Activated CD8-positive, alpha-beta memory T cell treated with anti-CD3 and anti-CD28 coated beads, Interleukin-2, amount 10 ng/mL, durations not matched to agents 7 days and 5 days (primary cell): ENCODE results near the gene NRN1. TPM values are rescaled to one million over a fixed set of nuclear protein-coding genes. Genes with fewer than 3 reads are reported as not detected.
"Not testable (repeated sequence)": the region's sequence is repeated elsewhere in the genome, so short reads cannot be mapped to it uniquely, and the experiment has no call there.

ENCODE experiments used
- ATAC-seq: fragments of 150-1000 bp; cut with Tn5 transposase; one replicate; pipeline ENCODE4 v1.10.0; 2021; ENCODE audit warnings: moderate library complexity
- CTCF ChIA-PET: fragments of 350-600 bp; sonication (Branson Sonifier 250); formaldehyde crosslinking; loops from one replicate; lab custom pipeline; 2021; ENCODE audit warnings: antibody characterized with exemption; lab: Charles Lee
- DNase-seq: peaks from one replicate; pipeline ENCODE4 v3.0.0-alpha.2; 2020
- H3K27ac Mint-ChIP-seq: one replicate; pipeline ENCODE4 v1.8.0; 2021; ENCODE audit warnings: mild to moderate bottlenecking, mixed read lengths
- H3K27me3 Mint-ChIP-seq: one replicate; pipeline ENCODE4 v1.8.0; 2021; ENCODE audit warnings: mixed read lengths
- H3K36me3 Mint-ChIP-seq: one replicate; pipeline ENCODE4 v1.8.0; 2021; ENCODE audit warnings: mild to moderate bottlenecking, mixed read lengths
- H3K4me1 Mint-ChIP-seq: one replicate; pipeline ENCODE4 v1.8.0; 2021; ENCODE audit warnings: mixed read lengths
- H3K4me3 Mint-ChIP-seq: one replicate; pipeline ENCODE4 v1.8.0; 2021; ENCODE audit warnings: mild to moderate bottlenecking, moderate library complexity, mixed read lengths
- H3K9me3 Mint-ChIP-seq: one replicate; pipeline ENCODE4 v1.8.0; 2022; ENCODE audit warnings: low read depth, mixed read lengths
- total RNA-seq, 2 experiments: library from RNA; stranded (reverse); gene quantifications; one replicate each; pipeline ENCODE4 v1.2.3, GENCODE V29; 2021

NRN1 gene
- total RNA-seq: 1 to 10 TPM in 1 of 2 experiments, under 1 TPM in 1; 0.26 to 1.7 TPM

- Mint-ChIP-seq H3K27me3 (peaks cover 82% of the 10 kb centered on the region), H3K27ac (peak within 1 kb of the TSS; percentile 84), H3K36me3 (peaks cover 16% of the 10 kb centered on the region), H3K9me3 (no peaks in the 10 kb centered on the region), H3K4me1 (peaks cover 38% of the 10 kb centered on the region), H3K4me3 (peak within 1 kb of the TSS; percentile 69)
- no peak for ATAC-seq
- CTCF ChIA-PET: interaction anchor here (0.8 to 2.5 kb wide), 2 partner anchors 9 to 57 kb away, joined by 3 to 13 read pairs; no protein-coding TSS in a partner anchor
- no peak for DNase-seq
These were observed at the start of gene NRN1 for GRCh38 chr6:6006428-6007365. TSS of gene NRN1 (minus strand) at chr6:6006925. CDS start at chr6:6006749, 176 bp downstream.

- ATAC-seq: no peak
- no peaks in the 10 kb centered on the region for H3K9me3 Mint-ChIP-seq
- CTCF ChIA-PET: no interaction called here
- H3K27me3 Mint-ChIP-seq: peaks cover 32% of the 10 kb centered on the region
- no peak for DNase-seq
- no peaks in the 10 kb centered on the region for H3K36me3 Mint-ChIP-seq
- no peaks in the 10 kb centered on the region for H3K4me1 Mint-ChIP-seq
- no peak overlapping the region for H3K27ac Mint-ChIP-seq
- H3K4me3 Mint-ChIP-seq: no peak overlapping the region
These were observed 45.5 kb upstream of the NRN1 start for GRCh38 chr6:6052216-6052615.

DNA sequence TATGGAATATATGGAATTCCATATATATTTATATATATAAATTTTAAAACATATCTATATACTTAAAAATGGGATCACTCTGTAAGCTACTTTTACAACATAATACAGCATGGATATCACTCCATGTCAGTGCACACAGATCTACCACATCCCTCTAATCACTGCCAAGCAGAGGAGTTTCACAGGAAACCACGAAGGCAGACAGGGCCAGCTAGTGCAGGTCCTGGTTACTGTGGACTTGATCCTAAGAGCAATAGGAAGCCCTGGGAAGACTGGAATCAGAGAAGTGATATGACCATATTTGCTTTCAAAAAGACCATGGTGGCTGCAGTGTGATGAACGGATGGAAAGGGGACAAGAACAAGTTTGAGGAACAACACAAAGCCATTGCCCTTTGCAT, 40.0 kb upstream of the NRN1 start:
- Mint-ChIP-seq H3K27ac (no peak overlapping the region), H3K9me3 (no peaks in the 10 kb centered on the region), H3K36me3 (no peaks in the 10 kb centered on the region), H3K4me1 (no peaks in the 10 kb centered on the region), H3K4me3 (no peak overlapping the region), H3K27me3 (peaks cover 13% of the 10 kb centered on the region)
- no peak for ATAC-seq
- CTCF ChIA-PET: no interaction called here
- DNase-seq: no peak

GRCh38 chr6:6039946-6040509, 33.3 kb upstream of the NRN1 start:
- Mint-ChIP-seq H3K4me3 (no peak overlapping the region), H3K36me3 (no peaks in the 10 kb centered on the region), H3K4me1 (no peaks in the 10 kb centered on the region), H3K9me3 (no peaks in the 10 kb centered on the region), H3K27me3 (peaks cover 27% of the 10 kb centered on the region), H3K27ac (no peak overlapping the region)
- DNase-seq: no peak
- CTCF ChIA-PET: interaction anchor here (0.8 kb wide), 1 partner anchor 461 kb away, joined by 3 read pairs; no protein-coding TSS in a partner anchor
- ATAC-seq: no peak

GRCh38 chr6:6037179-6037578, 30.5 kb upstream of the NRN1 start:
- Mint-ChIP-seq H3K27me3 (peaks cover 30% of the 10 kb centered on the region), H3K9me3 (no peaks in the 10 kb centered on the region), H3K27ac (no peak overlapping the region), H3K4me1 (no peaks in the 10 kb centered on the region), H3K36me3 (no peaks in the 10 kb centered on the region), H3K4me3 (no peak overlapping the region)
- CTCF ChIA-PET: no interaction called here
- DNase-seq (no peak), ATAC-seq (no peak)

DNA sequence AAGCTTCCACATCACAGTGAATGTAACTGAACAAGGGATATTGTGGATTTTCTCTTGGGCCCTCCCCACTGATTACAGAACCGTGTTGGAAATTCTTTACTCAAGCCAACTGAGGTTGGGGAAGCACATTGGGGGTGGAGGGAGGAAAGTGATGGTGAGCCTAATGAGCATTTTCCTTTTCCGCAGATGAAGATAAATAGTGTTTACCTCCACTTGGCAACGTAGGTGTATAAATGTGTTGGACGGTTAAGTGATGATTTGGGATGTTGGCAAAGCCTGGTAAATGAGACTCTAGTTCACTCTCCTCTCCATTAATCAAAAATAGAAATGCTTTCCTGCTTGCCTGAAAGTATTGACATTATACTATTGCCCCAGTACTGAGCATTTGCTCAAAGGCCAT, 27.1 kb upstream of the NRN1 start:
- CTCF ChIA-PET: no interaction called here
- H3K4me1 Mint-ChIP-seq: no peaks in the 10 kb centered on the region
- no peaks in the 10 kb centered on the region for H3K36me3 Mint-ChIP-seq
- ATAC-seq (no peak), DNase-seq (no peak)
- no peak overlapping the region for H3K4me3 Mint-ChIP-seq
- no peaks in the 10 kb centered on the region for H3K9me3 Mint-ChIP-seq
- no peak overlapping the region for H3K27ac Mint-ChIP-seq
- H3K27me3 Mint-ChIP-seq: peaks cover 6% of the 10 kb centered on the region

DNA sequence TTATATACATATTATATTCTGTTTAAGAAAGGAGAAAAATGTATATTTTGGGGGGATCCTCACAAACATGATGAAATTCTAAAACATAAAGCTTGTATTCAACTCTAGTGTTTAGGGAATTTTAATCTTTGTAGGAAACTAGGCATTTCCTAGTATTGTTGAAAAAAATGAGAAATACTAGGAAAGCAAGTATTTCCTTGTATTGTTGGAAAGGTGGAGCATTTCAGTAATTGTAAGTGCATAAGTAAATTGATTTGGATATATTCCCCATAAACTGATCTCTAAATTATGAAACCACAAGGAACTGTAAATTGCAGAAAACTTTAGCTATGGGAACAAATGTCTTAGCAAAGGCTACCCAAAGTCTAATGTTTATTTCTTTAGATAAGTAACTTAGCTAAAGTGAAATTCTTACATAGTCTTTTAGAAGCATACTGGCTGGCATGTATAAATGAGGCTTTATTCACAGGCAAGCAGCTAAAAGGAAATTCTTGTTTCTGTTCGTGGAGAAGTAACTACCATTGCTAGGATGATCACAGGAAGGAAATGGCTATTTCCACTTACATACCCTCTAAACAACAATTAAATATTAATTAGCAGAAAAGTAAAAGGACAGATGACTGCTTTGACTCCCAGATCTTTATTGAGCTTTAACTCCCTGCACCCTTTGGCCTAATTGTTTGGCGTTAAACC, 19.9 kb upstream of the NRN1 start:
- peaks cover 25% of the 10 kb centered on the region for H3K27me3 Mint-ChIP-seq
- DNase-seq (no peak), ATAC-seq (no peak)
- no peaks in the 10 kb centered on the region for H3K36me3 Mint-ChIP-seq
- H3K4me3 Mint-ChIP-seq: no peak overlapping the region
- H3K27ac Mint-ChIP-seq: no peak overlapping the region
- CTCF ChIA-PET: no interaction called here
- no peaks in the 10 kb centered on the region for H3K9me3 Mint-ChIP-seq
- no peaks in the 10 kb centered on the region for H3K4me1 Mint-ChIP-seq

DNA sequence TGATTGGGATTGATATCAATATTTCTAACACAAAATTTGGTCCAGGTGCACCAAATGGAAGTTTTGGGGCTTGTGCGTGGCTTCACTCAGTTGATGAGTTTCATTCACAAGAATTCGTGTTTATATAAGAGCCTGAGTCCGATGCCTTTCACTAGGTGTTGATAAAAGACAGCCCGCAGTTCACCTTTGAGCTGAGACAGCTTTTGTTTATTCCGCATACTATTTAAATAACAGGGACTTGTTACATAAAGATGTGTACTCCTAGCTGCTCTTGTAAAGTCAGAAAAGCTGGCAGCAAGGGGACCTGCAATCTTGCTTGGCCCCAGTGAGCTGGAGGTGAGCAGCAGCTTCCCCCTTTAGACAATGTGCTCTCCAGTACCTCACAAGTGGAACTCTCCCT, 19.0 kb upstream of the NRN1 start:
- Mint-ChIP-seq H3K27ac (no peak overlapping the region), H3K4me3 (no peak overlapping the region), H3K36me3 (no peaks in the 10 kb centered on the region), H3K27me3 (peaks cover 33% of the 10 kb centered on the region), H3K4me1 (no peaks in the 10 kb centered on the region), H3K9me3 (no peaks in the 10 kb centered on the region)
- DNase-seq: no peak
- CTCF ChIA-PET: no interaction called here
- ATAC-seq: no peak

DNA sequence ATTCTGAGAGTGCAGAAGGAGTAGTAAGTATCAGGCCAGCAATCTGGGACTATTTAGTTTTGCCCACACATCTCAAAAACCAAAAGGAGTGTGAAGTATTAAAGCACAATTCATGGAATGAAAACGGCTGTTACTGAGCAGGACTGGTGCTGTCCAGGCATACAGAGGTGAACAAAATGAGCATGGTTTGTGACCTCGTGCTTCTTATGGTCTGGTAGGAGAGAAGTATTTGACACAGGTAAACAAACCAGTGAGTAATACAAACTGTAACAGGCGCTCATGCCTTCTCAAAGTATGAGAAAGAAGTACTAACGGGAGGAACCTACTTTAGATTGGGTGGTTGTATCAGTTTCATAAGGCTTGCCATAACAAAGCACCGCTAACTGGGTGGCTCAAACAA, 17.5 kb upstream of the NRN1 start:
- no peak for ATAC-seq
- H3K4me3 Mint-ChIP-seq: no peak overlapping the region
- CTCF ChIA-PET: no interaction called here

GRCh38 chr6:6022841-6023240, 16.1 kb upstream of the NRN1 start:
- H3K4me1 Mint-ChIP-seq, ATAC-seq, H3K4me3 Mint-ChIP-seq, DNase-seq, H3K9me3 Mint-ChIP-seq, CTCF ChIA-PET, H3K27ac Mint-ChIP-seq, H3K36me3 Mint-ChIP-seq: not testable (repeated sequence)
- peaks cover 39% of the 10 kb centered on the region for H3K27me3 Mint-ChIP-seq

More for the DNA sequence above, 17.5 kb upstream of the NRN1 start:
- H3K27me3 Mint-ChIP-seq: peaks cover 36% of the 10 kb centered on the region
- no peaks in the 10 kb centered on the region for H3K4me1 Mint-ChIP-seq
- no peak overlapping the region for H3K27ac Mint-ChIP-seq
- no peak for DNase-seq
- no peaks in the 10 kb centered on the region for H3K36me3 Mint-ChIP-seq
- no peaks in the 10 kb centered on the region for H3K9me3 Mint-ChIP-seq

DNA sequence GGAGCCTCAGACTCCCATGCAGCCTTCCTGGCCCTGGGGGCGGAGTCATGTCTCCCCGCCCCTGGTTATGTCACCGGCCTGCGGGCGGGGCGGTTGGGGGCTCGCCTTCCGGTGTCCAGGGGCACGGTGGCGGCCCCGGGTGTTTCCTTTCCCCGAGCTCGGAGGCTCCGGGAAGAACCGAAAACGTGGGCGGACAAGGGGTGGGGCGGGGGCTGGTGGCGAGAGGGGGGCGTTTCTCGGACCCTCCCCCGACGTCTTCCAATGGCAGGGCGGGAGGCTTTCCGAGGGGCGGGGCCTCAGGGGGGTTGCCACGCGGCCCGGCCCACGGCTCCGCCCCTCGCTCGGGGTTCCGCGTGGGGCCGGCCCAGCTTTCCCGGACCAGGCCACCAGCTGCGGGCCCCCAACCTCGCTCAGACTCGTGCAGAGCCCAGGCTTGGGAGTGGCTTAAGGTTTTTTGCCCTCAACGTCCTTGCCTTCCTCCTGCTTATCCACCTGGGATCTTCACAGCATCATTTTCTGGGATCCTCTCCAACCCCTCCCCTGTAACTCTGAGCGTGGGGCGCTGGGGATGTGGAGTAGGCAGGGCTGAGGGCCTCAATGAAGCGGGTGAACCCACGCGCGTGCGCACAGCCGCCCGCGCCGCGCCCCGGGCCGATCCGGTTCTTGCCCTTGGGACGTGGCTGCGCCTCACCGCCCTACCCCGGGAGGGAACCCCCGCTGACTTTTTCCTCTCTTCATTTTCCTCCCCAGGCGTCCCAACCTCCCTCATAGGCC, 2.1 kb upstream of the NRN1 start:
- DNase-seq (peak; percentile 83), ATAC-seq (peak; percentile 78)
- H3K27me3 Mint-ChIP-seq: peaks cover 78% of the 10 kb centered on the region
- peak overlapping the region; percentile 69 for H3K4me3 Mint-ChIP-seq
- H3K27ac Mint-ChIP-seq: peak overlapping the region; percentile 52
- CTCF ChIA-PET: interaction anchor here (1.3 to 2.5 kb wide), 2 partner anchors 12 to 63 kb away, joined by 3 to 13 read pairs; no protein-coding TSS in a partner anchor
- H3K36me3 Mint-ChIP-seq: peaks cover 11% of the 10 kb centered on the region
- H3K9me3 Mint-ChIP-seq: no peaks in the 10 kb centered on the region
- peaks cover 32% of the 10 kb centered on the region for H3K4me1 Mint-ChIP-seq

DNA sequence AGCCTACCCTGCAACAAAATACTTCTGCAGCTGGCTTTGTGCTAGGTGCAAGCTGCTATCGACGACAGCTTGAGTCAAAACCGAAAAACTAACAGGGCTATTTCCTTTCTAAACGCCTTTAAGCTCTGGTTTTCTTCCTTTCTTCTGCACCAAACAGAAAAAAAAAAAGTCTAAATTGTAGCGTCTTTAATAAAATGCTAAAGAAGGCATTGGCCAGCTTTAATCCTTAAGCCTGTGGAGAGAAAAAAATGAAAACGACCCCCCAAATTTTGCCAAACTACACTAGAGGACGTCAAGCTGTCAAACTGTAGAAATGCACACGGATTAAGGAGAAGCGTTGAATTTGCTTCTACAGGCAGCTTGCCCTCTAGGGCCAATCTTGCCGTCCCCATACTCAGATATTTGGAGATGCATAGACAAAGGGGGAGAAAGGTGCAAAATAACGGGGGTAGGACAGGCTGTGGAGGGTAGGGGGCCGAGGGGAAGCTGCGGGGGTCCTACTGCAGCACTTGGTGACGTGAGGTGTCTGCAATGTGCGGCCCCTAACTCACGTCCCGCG, 1.4 kb upstream of the NRN1 start:
- DNase-seq: no peak
- Mint-ChIP-seq H3K36me3 (peaks cover 11% of the 10 kb centered on the region), H3K4me1 (peaks cover 33% of the 10 kb centered on the region), H3K27ac (peak overlapping the region; percentile 52), H3K4me3 (peak overlapping the region; percentile 69), H3K27me3 (peaks cover 79% of the 10 kb centered on the region), H3K9me3 (no peaks in the 10 kb centered on the region)
- ATAC-seq: peak; percentile 18
- CTCF ChIA-PET: interaction anchor here (0.6 to 2.5 kb wide), 3 partner anchors 11 to 62 kb away, joined by 3 to 13 read pairs (median 4); no protein-coding TSS in a partner anchor
